ENCODE results near the gene IP6K3.

GRCh38 chr6:33683051-33683571, 63.6 kb downstream of the IP6K3 start:
- no peak for TF ChIP-seq CTCF (IDR thresholded peaks at IDR 0.05)
- no peak for TF ChIP-seq POLR2A (IDR thresholded peaks at IDR 0.05)
